Naive thymus-derived CD8-positive, alpha-beta T cell (primary cell): ENCODE data around the gene FITM1. TPM values are rescaled to one million over a fixed set of nuclear protein-coding genes. Genes with fewer than 3 reads are reported as not detected.

Experiments used
- ATAC-seq, 2 donors: fragments of 150-1000 bp; cut with Tn5 transposase in 1 of 2; sonication (Bioruptor Pico), chemical (Tn5 transposase) in 1 of 2; 1 replicate in 1 of 2; 2 replicates in 1 of 2; pipeline ENCODE4 v1.10.0; 2021; ENCODE audit warnings: mild to moderate bottlenecking in 2 of 2, moderate library complexity in 2 of 2
- POLR2A ChIA-PET: fragments of 350-600 bp; sonication (Branson Sonifier 250); formaldehyde crosslinking; loops from one replicate; lab custom pipeline; 2021; ENCODE audit warnings: antibody characterized with exemption; lab: Charles Lee
- DNase-seq, 10 donors: peaks; one replicate each; pipeline versions ENCODE4 v3.0.0 to v3.0.0-alpha.2; 2020 to 2022
- H3K27ac Mint-ChIP-seq, 10 donors: one replicate each; pipeline ENCODE4 v1.8.0; 2020 to 2022; ENCODE audit warnings: mild to moderate bottlenecking in 10 of 10, mixed read lengths in 10 of 10, moderate library complexity in 4 of 10, inconsistent platforms in 1 of 10
- H3K27me3 Mint-ChIP-seq, 5 donors: one replicate each; pipeline ENCODE4 v1.8.0; 2021 to 2022; ENCODE audit warnings: mixed read lengths in 5 of 5
- H3K36me3 Mint-ChIP-seq, 3 donors: one replicate each; pipeline ENCODE4 v1.8.0; 2020 to 2022; ENCODE audit warnings: mixed read lengths in 3 of 3, mild to moderate bottlenecking in 2 of 3, inconsistent platforms in 1 of 3
- H3K4me1 Mint-ChIP-seq, 4 donors: one replicate each; pipeline ENCODE4 v1.8.0; 2021 to 2022; ENCODE audit warnings: mixed read lengths in 4 of 4
- H3K4me3 Mint-ChIP-seq, 10 donors: one replicate each; pipeline ENCODE4 v1.8.0; 2020 to 2022; ENCODE audit warnings: mild to moderate bottlenecking in 10 of 10, mixed read lengths in 10 of 10, moderate library complexity in 6 of 10, inconsistent platforms in 1 of 10
- H3K9me3 Mint-ChIP-seq, 9 donors: one replicate each; pipeline ENCODE4 v1.8.0; 2020 to 2022; ENCODE audit warnings: mixed read lengths in 9 of 9, mild to moderate bottlenecking in 3 of 9, inconsistent platforms in 1 of 9, moderate library complexity in 1 of 9
- polyA plus RNA-seq, 3 donors: library from polyadenylated mRNA; unstranded; fragments of 300-500 nt; fragmentation: Illumina TruSeq; gene quantifications; one replicate each; pipeline ENCODE4 v1.2.3, GENCODE V29; 2021
- total RNA-seq, 8 experiments: library from RNA in 2 of 8; stranded (reverse) in 2 of 8; gene quantifications; one replicate each; pipeline ENCODE4 v1.2.3 and lab custom pipeline; 2021 to 2026

Gene FITM1
- total and polyA plus RNA-seq, 5 experiments from 2014 or later = 0.52 to 2.2 (median 0.60) TPM

GRCh38 chr14:24092110-24092504 lies 38.4 kb upstream of the FITM1 start:
- Mint-ChIP-seq H3K4me1 (peaks cover 29 to 40% (median 34%) of the 10 kb centered on the region in 4 donors), H3K36me3 (peaks cover 0 to 2% (median 0%) of the 10 kb centered on the region in 3 donors), H3K27me3 (no peaks in the 10 kb centered on the region), H3K9me3 (no peaks in the 10 kb centered on the region), H3K27ac (peak overlapping the region in 5 of 10 donors; percentile 48 to 96 (median 54)), H3K4me3 (peak overlapping the region in 8 of 10 donors; percentile 23 to 99 (median 96))
- DNase-seq (no peak), ATAC-seq (no peak)
- POLR2A ChIA-PET = interaction anchor here (0.9 to 6.1 kb wide), 5 partner anchors 11 to 34 kb away, joined by 3 to 50 read pairs (median 12); partner anchors contain the start of genes DCAF11 and NRL

- DNase-seq (no peak), ATAC-seq (no peak)
- H3K36me3 Mint-ChIP-seq = peaks cover 0 to 2% (median 0%) of the 10 kb centered on the region in 3 donors
- peak overlapping the region; percentile 95 to 99 (median 98) for H3K4me3 Mint-ChIP-seq
- H3K4me1 Mint-ChIP-seq = peaks cover 29 to 40% (median 34%) of the 10 kb centered on the region in 4 donors
- no peaks in the 10 kb centered on the region for H3K9me3 Mint-ChIP-seq
- no peaks in the 10 kb centered on the region for H3K27me3 Mint-ChIP-seq
- H3K27ac Mint-ChIP-seq = peak overlapping the region in 9 of 10 donors; percentile 73 to 99 (median 93)
- POLR2A ChIA-PET = interaction anchor here (0.9 to 6.1 kb wide), 7 partner anchors 12 to 41 kb away, joined by 3 to 50 read pairs (median 8); partner anchors contain the start of genes CARMIL3, DCAF11 and NRL
These were observed 37.8 kb upstream of the FITM1 start for GRCh38 chr14:24092505-24093206.

DNA sequence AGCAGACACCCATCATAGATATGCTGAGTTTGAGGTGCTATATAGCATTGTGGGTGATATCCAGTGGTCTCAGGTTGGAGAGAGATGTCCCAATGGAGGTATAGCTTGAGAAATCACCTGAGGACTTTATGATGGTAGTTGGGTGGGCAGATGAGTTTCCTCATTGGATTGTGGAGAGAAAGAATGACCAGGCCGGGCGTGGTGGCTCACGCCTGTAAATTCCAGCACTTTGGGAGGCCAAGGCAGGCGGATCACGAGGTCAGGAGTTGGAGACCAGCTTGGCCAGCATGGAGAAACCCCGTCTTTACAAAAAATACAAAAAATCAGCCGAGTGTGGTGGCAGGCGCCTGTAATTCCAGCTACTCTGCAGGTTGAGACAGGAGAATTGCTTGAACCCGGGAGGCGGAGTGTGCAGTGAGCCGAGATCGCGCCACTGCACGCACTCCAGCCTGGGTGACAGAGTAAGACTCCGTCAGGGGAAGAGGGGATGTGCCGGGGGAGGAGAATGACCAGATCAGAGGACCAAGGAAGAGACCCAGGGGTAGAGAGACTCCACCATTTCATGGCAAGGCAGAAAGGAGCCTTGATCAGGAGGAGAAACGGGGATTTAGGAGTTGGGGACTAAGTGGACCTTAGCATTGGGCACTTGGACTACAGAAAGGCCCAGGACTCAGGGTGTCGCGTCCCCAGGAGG lies 37.1 kb upstream of the FITM1 start:
- POLR2A ChIA-PET = interaction anchor here (0.6 to 6.1 kb wide), 16 partner anchors 12 to 178 kb away, joined by 3 to 50 read pairs (median 6); partner anchors contain the start of genes CARMIL3, DCAF11, IRF9 and NRL
- Mint-ChIP-seq H3K36me3 (peaks cover 0 to 7% (median 0%) of the 10 kb centered on the region in 3 donors), H3K4me1 (peaks cover 29 to 40% (median 34%) of the 10 kb centered on the region in 4 donors), H3K9me3 (no peaks in the 10 kb centered on the region), H3K4me3 (peak overlapping the region; percentile 95 to 99 (median 98)), H3K27me3 (no peaks in the 10 kb centered on the region), H3K27ac (peak overlapping the region; percentile 73 to 99 (median 92))
- ATAC-seq = no peak
- DNase-seq = no peak

DNA sequence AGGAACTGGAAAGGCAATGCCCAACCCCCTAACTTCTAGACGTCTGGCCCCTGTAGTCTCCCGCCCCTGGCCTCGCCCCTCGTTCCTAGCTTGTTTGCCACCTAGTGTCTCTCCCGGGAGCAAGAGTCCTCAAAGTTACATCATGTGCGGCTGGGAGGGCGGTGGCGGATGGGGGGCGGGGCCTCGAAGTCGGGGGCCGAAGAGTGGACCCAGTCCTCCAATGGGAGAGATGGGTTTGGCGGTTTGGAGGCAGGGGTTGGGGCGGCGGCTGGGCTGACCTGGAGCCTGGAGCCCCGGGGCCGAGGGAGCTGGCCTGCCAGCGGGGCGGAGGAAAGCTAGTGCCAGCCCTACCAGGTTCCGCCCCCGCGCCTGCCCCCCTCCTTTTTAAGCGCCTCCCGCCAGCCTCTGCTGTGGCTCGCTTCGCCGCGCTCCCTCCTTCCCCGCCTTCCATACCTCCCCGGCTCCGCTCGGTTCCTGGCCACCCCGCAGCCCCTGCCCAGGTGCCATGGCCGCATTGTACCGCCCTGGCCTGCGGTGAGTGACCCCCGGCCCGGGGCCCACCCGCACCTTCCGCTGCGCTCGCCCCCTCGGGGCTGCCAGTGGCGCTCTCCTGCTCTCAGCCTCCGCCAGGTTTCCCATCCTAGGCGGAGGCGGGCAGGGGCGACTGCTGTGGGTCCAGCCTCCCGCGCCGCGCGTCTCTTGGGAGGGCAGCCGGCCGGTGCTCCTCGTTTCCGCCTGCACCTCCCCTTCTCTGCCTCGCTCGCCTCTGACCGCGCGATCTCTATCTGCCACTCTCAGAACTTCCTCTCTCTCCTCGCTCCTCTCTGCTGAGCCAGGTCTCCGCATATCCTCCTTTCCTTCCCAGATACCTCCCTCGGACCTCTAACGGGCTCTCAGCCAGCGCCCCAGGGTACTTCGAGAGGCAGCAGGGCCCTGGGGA lies 36.3 kb upstream of the FITM1 start, which contains the start of gene PCK2:
Gene PCK2 (plus strand): TSS at position 411 of the 940 bp plus-strand sequence. CDS start 95 bp downstream, at position 506.
- DNase-seq (peak; percentile 40 to 78 (median 62)), ATAC-seq (peak; percentile 78 to 83)
- POLR2A ChIA-PET = interaction anchor here (0.6 to 6.1 kb wide), 21 partner anchors 11 to 336 kb away, joined by 3 to 50 read pairs (median 4); partner anchors contain the start of genes CARMIL3, DCAF11, IRF9 and KHNYN
- peak within 1 kb of the TSS; percentile 95 to 99 (median 98) for H3K4me3 Mint-ChIP-seq
- H3K9me3 Mint-ChIP-seq = no peaks in the 10 kb centered on the region
- peak within 1 kb of the TSS; percentile 93 to 99 (median 97) for H3K27ac Mint-ChIP-seq
- H3K27me3 Mint-ChIP-seq = no peaks in the 10 kb centered on the region
- peaks cover 0 to 9% (median 0%) of the 10 kb centered on the region in 3 donors for H3K36me3 Mint-ChIP-seq
- peaks cover 29 to 40% (median 34%) of the 10 kb centered on the region in 4 donors for H3K4me1 Mint-ChIP-seq

GRCh38 chr14:24094841-24095270 lies 35.6 kb upstream of the FITM1 start:
- Mint-ChIP-seq H3K9me3 (no peaks in the 10 kb centered on the region), H3K4me1 (peaks cover 27 to 42% (median 36%) of the 10 kb centered on the region in 4 donors), H3K4me3 (peak overlapping the region; percentile 95 to 99 (median 98)), H3K36me3 (peaks cover 0 to 12% (median 2%) of the 10 kb centered on the region in 3 donors), H3K27ac (peak overlapping the region; percentile 93 to 99 (median 97)), H3K27me3 (no peaks in the 10 kb centered on the region)
- DNase-seq = peak in 1 of 10 donors; percentile 7
- POLR2A ChIA-PET = interaction anchor here (0.6 to 6.1 kb wide), 15 partner anchors 10 to 335 kb away, joined by 3 to 50 read pairs (median 4); partner anchors contain the start of genes CARMIL3, DCAF11, EMC9 and KHNYN
- ATAC-seq = peak; percentile 4

- peaks cover 0 to 18% (median 2%) of the 10 kb centered on the region in 3 donors for H3K36me3 Mint-ChIP-seq
- POLR2A ChIA-PET = interaction anchor here (0.6 to 6.1 kb wide), 15 partner anchors 9 to 335 kb away, joined by 3 to 50 read pairs (median 4); partner anchors contain the start of genes CARMIL3, DCAF11, EMC9 and KHNYN
These were observed 35.0 kb upstream of the FITM1 start for GRCh38 chr14:24095271-24096068.

GRCh38 chr14:24096545-24097181 lies 33.8 kb upstream of the FITM1 start:
- Mint-ChIP-seq H3K36me3 (peaks cover 0 to 24% (median 2%) of the 10 kb centered on the region in 3 donors), H3K27ac (peak overlapping the region in 7 of 10 donors; percentile 15 to 72 (median 32)), H3K9me3 (no peaks in the 10 kb centered on the region), H3K4me1 (peaks cover 24 to 38% (median 30%) of the 10 kb centered on the region in 4 donors), H3K27me3 (no peaks in the 10 kb centered on the region), H3K4me3 (peak overlapping the region in 7 of 10 donors; percentile 13 to 75 (median 57))
- DNase-seq (no peak), ATAC-seq (no peak)
- POLR2A ChIA-PET = interaction anchor here (0.6 to 6.1 kb wide), 6 partner anchors 12 to 51 kb away, joined by 3 to 50 read pairs (median 8); partner anchors contain the start of genes DCAF11 and NRL

More at GRCh38 chr14:24095271-24096068, 35.0 kb upstream of the FITM1 start:
- DNase-seq (peak in 2 of 10 donors; percentile 17 to 19), ATAC-seq (peak in 1 of 2 donors; percentile 9)
- Mint-ChIP-seq H3K4me1 (peaks cover 25 to 42% (median 34%) of the 10 kb centered on the region in 4 donors), H3K27me3 (no peaks in the 10 kb centered on the region), H3K9me3 (no peaks in the 10 kb centered on the region), H3K4me3 (peak overlapping the region; percentile 95 to 99 (median 98)), H3K27ac (peak overlapping the region; percentile 93 to 99 (median 97))

DNA sequence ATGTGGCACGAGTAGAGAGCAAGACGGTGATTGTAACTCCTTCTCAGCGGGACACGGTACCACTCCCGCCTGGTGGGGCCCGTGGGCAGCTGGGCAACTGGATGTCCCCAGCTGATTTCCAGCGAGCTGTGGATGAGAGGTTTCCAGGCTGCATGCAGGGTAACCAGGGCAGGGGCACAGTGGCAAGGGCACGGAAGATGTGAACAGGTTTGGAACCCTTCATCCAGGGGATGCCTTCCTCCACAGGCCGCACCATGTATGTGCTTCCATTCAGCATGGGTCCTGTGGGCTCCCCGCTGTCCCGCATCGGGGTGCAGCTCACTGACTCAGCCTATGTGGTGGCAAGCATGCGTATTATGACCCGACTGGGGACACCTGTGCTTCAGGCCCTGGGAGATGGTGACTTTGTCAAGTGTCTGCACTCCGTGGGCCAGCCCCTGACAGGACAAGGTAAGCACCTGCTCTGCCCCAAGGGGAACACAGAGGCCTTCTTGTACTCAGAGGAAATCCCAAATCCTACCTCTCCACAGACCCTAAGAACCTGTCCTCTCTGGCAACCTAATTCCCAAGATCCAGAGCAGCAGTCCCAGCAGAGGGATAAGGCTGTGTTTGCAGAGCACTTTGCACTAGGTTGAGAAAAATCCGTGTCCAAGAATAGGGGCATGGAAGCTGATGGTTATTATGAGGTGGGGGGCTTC lies 32.1 kb upstream of the FITM1 start:
- POLR2A ChIA-PET = interaction anchor here (0.6 kb wide), 2 partner anchors 29 to 113 kb away, joined by 3 to 4 read pairs; no protein-coding TSS in a partner anchor
- Mint-ChIP-seq H3K4me1 (peaks cover 22 to 31% (median 26%) of the 10 kb centered on the region in 4 donors), H3K9me3 (no peaks in the 10 kb centered on the region), H3K27ac (peak overlapping the region in 1 of 10 donors; percentile 11), H3K27me3 (no peaks in the 10 kb centered on the region), H3K4me3 (peak overlapping the region in 1 of 10 donors; percentile 4), H3K36me3 (peaks cover 0 to 28% (median 12%) of the 10 kb centered on the region in 3 donors)
- DNase-seq (no peak), ATAC-seq (no peak)

GRCh38 chr14:24098927-24099813 lies 31.3 kb upstream of the FITM1 start:
- DNase-seq (no peak), ATAC-seq (no peak)
- peak overlapping the region in 3 of 10 donors; percentile 21 to 87 (median 29) for H3K27ac Mint-ChIP-seq
- H3K9me3 Mint-ChIP-seq = no peaks in the 10 kb centered on the region
- H3K36me3 Mint-ChIP-seq = peaks cover 0 to 28% (median 18%) of the 10 kb centered on the region in 3 donors
- no peaks in the 10 kb centered on the region for H3K27me3 Mint-ChIP-seq
- peaks cover 18 to 26% (median 24%) of the 10 kb centered on the region in 4 donors for H3K4me1 Mint-ChIP-seq
- POLR2A ChIA-PET = no interaction called here
- H3K4me3 Mint-ChIP-seq = no peak overlapping the region
